Endothelial cell of umbilical vein (primary cell): ENCODE measurements around the gene IBA57. TPM values are rescaled to one million over a fixed set of nuclear protein-coding genes. Genes with fewer than 3 reads are reported as not detected.
A peak's percentile ranks its signal among the peaks of the same experiment; 100 is the strongest.

Experiments used
- BruUV-seq: library from RNA; stranded (reverse); fragments of 400-500 nt; replicated peaks from 2 replicates; lab custom pipeline; 2021; lab: Mats Ljungman, UMichigan
- CTCF ChIA-PET: fragments of 300-600, 350-600 bp; sonication (Branson Sonifier 250); formaldehyde crosslinking; loops from one replicate; lab custom pipeline; 2021; ENCODE audit warnings: antibody characterized with exemption, inconsistent platforms; lab: Charles Lee
- POLR2A ChIA-PET: fragments of 300-600, 350-600 bp; sonication (Branson Sonifier 250); formaldehyde crosslinking; loops from one replicate; lab custom pipeline; 2021; ENCODE audit warnings: antibody characterized with exemption, inconsistent platforms; lab: Charles Lee
- DNase-seq: peaks from one replicate; pipeline ENCODE4 v3.0.0-alpha.2; 2011; ENCODE audit warnings: low read depth, low spot score
- FAIRE-seq: peaks from 2 replicates; lab custom pipeline; 2011; peaks lifted over from hg19 to GRCh38; lab: Jason Lieb, UNC
- H2AFZ ChIP-seq: 2 replicates; pipeline ENCODE4 v1.6.0; 2012; ENCODE audit warnings: low read depth, low read length, control low read depth, inconsistent platforms
- H3K27ac ChIP-seq: 2 replicates; pipeline ENCODE4 v1.5.1; 2011; ENCODE audit warnings: low read depth, mild to moderate bottlenecking, control low read depth, low read length, moderate library complexity; ENCODE audit not compliant: insufficient read depth
- H3K27me3 ChIP-seq, 2 experiments: 2 replicates each; pipeline versions ENCODE4 v1.6.0 to v1.6.1; 2011; ENCODE audit warnings: low read length in 2 of 2, mixed read lengths in 1 of 2; ENCODE audit not compliant: control insufficient read depth in 2 of 2, insufficient read depth in 2 of 2
- H3K36me3 ChIP-seq, 2 experiments: 2 replicates in 1 of 2; 3 replicates in 1 of 2; pipeline ENCODE4 v1.5.1; 2011; ENCODE audit warnings: low read length in 2 of 2, mild to moderate bottlenecking in 1 of 2, moderate library complexity in 1 of 2; ENCODE audit not compliant: control insufficient read depth in 2 of 2, insufficient read depth in 2 of 2; ENCODE audit errors: extremely low read depth in 1 of 2
- H3K4me1 ChIP-seq: 3 replicates; pipeline ENCODE4 v1.5.1; 2011; ENCODE audit warnings: mild to moderate bottlenecking, low read length; ENCODE audit not compliant: control insufficient read depth, insufficient read depth; ENCODE audit errors: extremely low read depth
- H3K4me2 ChIP-seq: 2 replicates; pipeline ENCODE4 v1.6.1; 2011; ENCODE audit warnings: low read length, control low read depth, mixed read lengths; ENCODE audit not compliant: insufficient read depth
- H3K4me3 ChIP-seq, 3 experiments: fragments of 200-600 bp in 1 of 3; sonication (generic), shearing (Covaris generic) in 1 of 3; replicated peaks in 1 of 3; 2 replicates each; pipeline ENCODE4 v1.5.1; 2011 to 2016; ENCODE audit warnings: control low read depth in 3 of 3, low read length in 3 of 3, mild to moderate bottlenecking in 2 of 3, inconsistent platforms in 1 of 3, low read depth in 1 of 3, moderate library complexity in 1 of 3; ENCODE audit not compliant: insufficient read depth in 1 of 3
- H3K79me2 ChIP-seq: 2 replicates; pipeline ENCODE4 v1.6.0; 2012; ENCODE audit warnings: low read length, inconsistent platforms; ENCODE audit not compliant: control insufficient read depth, insufficient read depth
- H3K9ac ChIP-seq: replicated peaks from 2 replicates; pipeline ENCODE3; 2011; ENCODE audit warnings: low read length, control low read depth; ENCODE audit not compliant: insufficient read depth; ENCODE audit errors: extremely low read depth
- H3K9me1 ChIP-seq: replicated peaks from 3 replicates; pipeline ENCODE4 v1.6.0; 2011; ENCODE audit warnings: mild to moderate bottlenecking, low read length; ENCODE audit not compliant: control insufficient read depth, insufficient read depth; ENCODE audit errors: extremely low read depth
- H3K9me3 ChIP-seq: replicated peaks from 2 replicates; pipeline ENCODE4 v1.5.1; 2012; ENCODE audit warnings: low read length, inconsistent platforms; ENCODE audit not compliant: control insufficient read depth, insufficient read depth
- H4K20me1 ChIP-seq: replicated peaks from 2 replicates; pipeline ENCODE3; 2011; ENCODE audit warnings: mild to moderate bottlenecking, low read length; ENCODE audit not compliant: control insufficient read depth, insufficient read depth; ENCODE audit errors: extremely low read depth
- EZH2 ChIP-seq: IDR thresholded peaks from 2 replicates; pipeline ENCODE4 v1.6.1; 2012; ENCODE audit warnings: borderline replicate concordance, low read depth, mild to moderate bottlenecking, moderate library complexity, low read length, inconsistent platforms; ENCODE audit not compliant: severe bottlenecking
- FOS ChIP-seq: IDR thresholded peaks from 2 replicates; pipeline ENCODE4 v1.6.1; 2011; ENCODE audit warnings: mild to moderate bottlenecking, low read length, moderate library complexity, borderline replicate concordance; ENCODE audit not compliant: insufficient read depth
- GATA2 ChIP-seq: IDR thresholded peaks from 2 replicates; pipeline ENCODE4 v1.7.0; 2011; ENCODE audit warnings: low read depth, mild to moderate bottlenecking, moderate library complexity, mixed read lengths, low read length; ENCODE audit not compliant: insufficient read length, insufficient read depth
- MYC ChIP-seq: IDR thresholded peaks from one replicate; pipeline ENCODE4 v1.6.1; 2011; ENCODE audit warnings: mild to moderate bottlenecking, low read depth, low read length
- POLR2A ChIP-seq: IDR thresholded peaks from 2 replicates; pipeline ENCODE4 v1.6.1; 2012; ENCODE audit warnings: low read depth, mild to moderate bottlenecking, control low read depth, low read length
- POLR2AphosphoS5 ChIP-seq: IDR thresholded peaks from 2 replicates; pipeline ENCODE4 v1.6.1; 2012; ENCODE audit warnings: low read depth, mild to moderate bottlenecking, control low read depth, low read length, moderate library complexity; ENCODE audit not compliant: insufficient read depth
- dilution Hi-C: fragments of 300-500 bp; cut with MboI; formaldehyde crosslinking; loops from one replicate; pipeline ENCODE4 v1.15.0; 2019; ENCODE audit warnings: low sequenced_read_pairs; ENCODE audit not compliant: extremely low pct_ligation_motif_present
- intact Hi-C: fragments of 100-400 bp; cut with micrococcal nuclease; formaldehyde crosslinking; loops from one replicate; pipeline ENCODE4 v1.10.0; 2022
- polyA plus RNA-seq, 4 experiments: library from polyadenylated mRNA; depleted of rRNA in 3 of 4; stranded (reverse) in 3 of 4; unstranded in 1 of 4; fragments of >200 nt; gene quantifications; 2 replicates each; pipeline versions ENCODE4 v1.2.1 to v1.2.3, GENCODE V29; 2011 to 2012; ENCODE audit warnings: missing spikeins in 1 of 4
- total RNA-seq: library from RNA; stranded (reverse); gene quantifications from 2 replicates; pipeline ENCODE4 v1.2.3, GENCODE V29; 2021
- TF ChIP-seq, protein P1 (sequence below), 2 donors: IDR thresholded peaks; 1 replicate in 1 of 2; 2 replicates in 1 of 2; pipeline ENCODE4 v1.5.1; 2011; ENCODE audit warnings: low read length in 2 of 2, mild to moderate bottlenecking in 2 of 2, moderate library complexity in 2 of 2, control low read depth in 1 of 2, inconsistent platforms in 1 of 2, low read depth in 1 of 2; ENCODE audit not compliant: insufficient read depth in 1 of 2; ENCODE audit errors: extremely low read depth in 1 of 2
- TF ChIP-seq, protein P2 (sequence below): IDR thresholded peaks from 2 replicates; pipeline ENCODE4 v1.6.1; 2011; ENCODE audit not compliant: insufficient read depth, insufficient read length

The IBA57 gene
- total and polyA plus RNA-seq, 2 donors (not counting 3 experiments of a cell fraction or from before 2014, with no cell fraction given): 3.4 to 7.7 TPM

DNA sequence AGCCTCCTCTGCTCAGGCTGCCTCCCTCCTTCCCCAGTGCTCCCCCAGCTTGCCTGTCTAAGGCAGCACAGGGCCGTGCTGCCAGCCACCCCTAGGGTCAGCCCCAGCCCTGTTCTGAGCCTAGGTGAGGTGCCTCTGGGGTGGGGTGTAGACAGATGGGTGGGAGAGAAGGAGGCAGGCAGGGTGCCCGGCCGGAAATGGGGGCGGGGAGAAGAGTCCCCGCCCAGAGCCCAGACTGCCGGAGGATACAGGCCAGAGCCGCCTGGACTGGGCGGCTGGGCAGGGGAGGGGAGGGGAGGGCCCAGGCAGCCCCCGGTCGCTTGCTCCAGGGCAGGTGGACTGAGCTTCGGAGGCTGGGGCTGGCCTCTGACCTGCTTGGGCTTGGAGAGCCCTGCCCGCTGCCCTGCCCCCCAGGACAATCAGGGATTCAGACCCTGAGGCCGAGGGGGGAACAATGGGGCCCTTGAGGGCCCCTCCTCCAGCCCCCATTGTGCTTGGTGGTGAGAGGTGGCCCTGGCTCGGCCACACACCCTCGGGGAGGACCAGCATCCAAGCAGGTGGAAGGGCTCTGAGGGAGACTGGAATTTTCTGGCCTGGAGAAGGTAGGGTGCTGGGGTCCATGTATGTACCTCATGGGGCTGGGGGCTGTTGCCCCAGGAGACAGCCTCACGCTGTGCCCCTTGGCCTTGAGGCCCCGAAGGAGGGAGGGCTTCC, 16.0 kb upstream of the IBA57 start, which contains the start of gene GJC2:
Gene GJC2 (plus strand): TSS at position 525 of the 714 bp plus-strand sequence. CDS start 7,829 bp downstream, outside the sequence.
- no peak for DNase-seq
- ChIA-PET POLR2A (interaction anchor here (0.6 to 1.3 kb wide), 2 partner anchors 9 to 470 kb away, joined by 3 to 4 read pairs; no protein-coding TSS in a partner anchor), CTCF (interaction anchor here (1.6 kb wide), 3 partner anchors 19 to 150 kb away, joined by 4 to 6 read pairs (median 5); no protein-coding TSS in a partner anchor)
- no peaks in the 10 kb centered on the region for H3K27me3 ChIP-seq
- intact Hi-C loops: no loop called here
- H3K36me3 ChIP-seq: peaks cover 0 to 16% of the 10 kb centered on the region in 2 experiments
- no peak within 1 kb of the TSS for H2AFZ ChIP-seq
- FAIRE-seq: peak; percentile 37
- H4K20me1 ChIP-seq: no peaks in the 10 kb centered on the region
- peaks cover 26% of the 10 kb centered on the region for H3K79me2 ChIP-seq
- dilution Hi-C loops: no loop called here
- TF ChIP-seq MYC (no peak), POLR2A (no peak)
- H3K4me3 ChIP-seq: no peak within 1 kb of the TSS
- H3K4me2 ChIP-seq: peak within 1 kb of the TSS; percentile 14
- peaks cover 16% of the 10 kb centered on the region for H3K4me1 ChIP-seq
- H3K27ac ChIP-seq: peak within 1 kb of the TSS; percentile 38
- H3K9me1 ChIP-seq: no peaks in the 10 kb centered on the region
- H3K9ac ChIP-seq: no peak within 1 kb of the TSS
- BruUV-seq: no TSS peak
- H3K9me3 ChIP-seq: no peaks in the 10 kb centered on the region

DNA sequence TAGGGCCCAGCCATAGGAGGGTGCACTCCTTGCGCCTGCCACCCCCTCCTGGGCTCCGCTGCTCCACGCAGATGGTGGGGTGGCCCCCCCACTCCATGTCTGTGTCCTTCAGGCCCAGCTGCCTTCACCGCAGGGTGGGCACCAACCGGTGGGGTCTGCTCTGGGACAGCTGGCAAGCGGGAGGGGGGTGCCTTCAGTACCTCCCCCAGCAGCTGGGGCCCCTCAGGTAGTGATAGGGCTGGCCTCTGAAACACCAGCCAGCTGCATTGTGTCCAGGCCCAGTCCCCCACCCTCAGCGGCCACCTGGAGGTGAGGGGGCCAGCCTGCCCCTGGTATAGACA, 15.5 kb upstream of the IBA57 start:
- no peak for FAIRE-seq
- no peaks in the 10 kb centered on the region for H3K27me3 ChIP-seq
- no peaks in the 10 kb centered on the region for H3K9me1 ChIP-seq
- intact Hi-C loops (no loop called here), dilution Hi-C loops (no loop called here)
- peaks cover 0 to 16% of the 10 kb centered on the region in 2 experiments for H3K36me3 ChIP-seq
- H3K4me1 ChIP-seq: peaks cover 16% of the 10 kb centered on the region
- no peak overlapping the region for H3K27ac ChIP-seq
- no peaks in the 10 kb centered on the region for H3K9me3 ChIP-seq
- no TSS peak for BruUV-seq
- TF ChIP-seq, protein P1, sequence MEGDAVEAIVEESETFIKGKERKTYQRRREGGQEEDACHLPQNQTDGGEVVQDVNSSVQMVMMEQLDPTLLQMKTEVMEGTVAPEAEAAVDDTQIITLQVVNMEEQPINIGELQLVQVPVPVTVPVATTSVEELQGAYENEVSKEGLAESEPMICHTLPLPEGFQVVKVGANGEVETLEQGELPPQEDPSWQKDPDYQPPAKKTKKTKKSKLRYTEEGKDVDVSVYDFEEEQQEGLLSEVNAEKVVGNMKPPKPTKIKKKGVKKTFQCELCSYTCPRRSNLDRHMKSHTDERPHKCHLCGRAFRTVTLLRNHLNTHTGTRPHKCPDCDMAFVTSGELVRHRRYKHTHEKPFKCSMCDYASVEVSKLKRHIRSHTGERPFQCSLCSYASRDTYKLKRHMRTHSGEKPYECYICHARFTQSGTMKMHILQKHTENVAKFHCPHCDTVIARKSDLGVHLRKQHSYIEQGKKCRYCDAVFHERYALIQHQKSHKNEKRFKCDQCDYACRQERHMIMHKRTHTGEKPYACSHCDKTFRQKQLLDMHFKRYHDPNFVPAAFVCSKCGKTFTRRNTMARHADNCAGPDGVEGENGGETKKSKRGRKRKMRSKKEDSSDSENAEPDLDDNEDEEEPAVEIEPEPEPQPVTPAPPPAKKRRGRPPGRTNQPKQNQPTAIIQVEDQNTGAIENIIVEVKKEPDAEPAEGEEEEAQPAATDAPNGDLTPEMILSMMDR (IDR thresholded peaks at IDR 0.05; ENCODE audit: extremely low read depth in 1 of 2, insufficient read depth in 1 of 2, low read depth in 1 of 2, low read length in 2 of 2): no peak
- no peak for TF ChIP-seq POLR2A
- no peak for TF ChIP-seq POLR2AphosphoS5
- TF ChIP-seq EZH2: no peak
- no peak for TF ChIP-seq FOS
- TF ChIP-seq GATA2: no peak
- TF ChIP-seq, protein P2, sequence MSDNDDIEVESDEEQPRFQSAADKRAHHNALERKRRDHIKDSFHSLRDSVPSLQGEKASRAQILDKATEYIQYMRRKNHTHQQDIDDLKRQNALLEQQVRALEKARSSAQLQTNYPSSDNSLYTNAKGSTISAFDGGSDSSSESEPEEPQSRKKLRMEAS: no peak
- no peak overlapping the region for H3K9ac ChIP-seq
- H3K4me3 ChIP-seq: no peak overlapping the region
- ChIA-PET CTCF (interaction anchor here (0.8 kb wide), 1 partner anchor 151 kb away, joined by 3 read pairs; no protein-coding TSS in a partner anchor), POLR2A (no interaction called here)
- no peak overlapping the region for H2AFZ ChIP-seq
- DNase-seq: no peak
- no peaks in the 10 kb centered on the region for H4K20me1 ChIP-seq
- no peak overlapping the region for H3K4me2 ChIP-seq
- H3K79me2 ChIP-seq: peaks cover 21% of the 10 kb centered on the region
